ENCODE data around the gene ARHGEF7. TPM values are rescaled to one million over a fixed set of nuclear protein-coding genes. Genes with fewer than 3 reads are reported as not detected.

ARHGEF7 gene
- total RNA-seq, 1 donor from 2014 or later = 63.7 TPM

DNA sequence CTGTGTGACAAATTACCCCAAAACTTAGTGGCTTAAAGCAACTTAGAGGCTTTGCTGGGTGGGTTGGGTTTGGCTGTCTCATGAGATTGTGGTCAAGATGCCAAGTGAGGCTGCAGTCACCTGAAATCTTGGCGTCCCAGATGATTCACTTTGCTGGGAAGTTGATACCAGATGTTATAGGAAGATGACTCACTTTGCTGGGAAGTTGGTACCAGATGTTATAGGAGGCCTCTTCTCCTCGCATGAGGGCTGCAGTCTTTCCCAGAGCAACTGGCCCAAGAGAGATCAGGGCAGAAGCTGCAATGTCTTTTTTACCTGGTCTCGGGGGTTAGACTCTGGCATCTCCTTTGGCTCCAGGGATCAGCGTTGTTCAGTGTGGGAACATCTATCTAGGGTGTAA is 222.1 kb downstream of the ARHGEF7 start:
- no peak for TF ChIP-seq CTCF (IDR thresholded peaks at IDR 0.05)
- Histone ChIP-seq H3K4me3 (no peak overlapping the region), H3K27ac (no peak overlapping the region), H3K27me3 (ENCODE audit: low read depth) (no peaks in the 10 kb centered on the region), H3K36me3 (no peaks in the 10 kb centered on the region), H3K4me1 (no peaks in the 10 kb centered on the region), H3K9me3 (no peaks in the 10 kb centered on the region)
- ATAC-seq = no peak
- no peak for DNase-seq
- intact Hi-C loops (cut with DNase I) = no loop called here

DNA sequence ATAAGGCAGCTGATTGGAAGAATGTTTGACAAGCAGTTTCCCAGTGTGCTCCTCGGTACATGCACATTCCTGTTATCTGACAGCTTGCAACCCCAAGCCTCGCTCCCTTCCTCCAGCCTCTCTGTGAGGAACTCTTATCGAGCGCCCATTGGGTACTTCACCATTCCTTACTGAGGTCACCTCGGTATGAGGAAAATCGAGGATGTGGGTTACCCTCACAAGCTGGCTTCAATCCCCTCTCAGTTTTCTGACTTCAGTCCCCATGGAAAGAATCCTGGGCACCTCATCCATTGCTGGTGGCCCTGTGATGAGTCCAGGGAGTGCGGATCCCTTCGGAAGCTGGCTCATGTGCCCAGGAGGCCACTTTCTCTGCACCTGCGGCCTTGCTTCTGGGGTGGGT is 222.6 kb downstream of the ARHGEF7 start:
- H3K9me3 ChIP-seq = no peaks in the 10 kb centered on the region
- H3K27ac ChIP-seq = no peak overlapping the region
- no peaks in the 10 kb centered on the region for H3K27me3 ChIP-seq (ENCODE audit: low read depth)
- DNase-seq = no peak
- no peak overlapping the region for H3K4me3 ChIP-seq
- TF ChIP-seq CTCF (IDR thresholded peaks at IDR 0.05) = no peak
- H3K4me1 ChIP-seq = no peaks in the 10 kb centered on the region
- intact Hi-C loops (cut with DNase I) = no loop called here
- peak in 1 of 2 donors; percentile 19 for ATAC-seq
- no peaks in the 10 kb centered on the region for H3K36me3 ChIP-seq

GRCh38 chr13:111338841-111339240 is 223.7 kb downstream of the ARHGEF7 start:
- Histone ChIP-seq H3K4me3 (no peak overlapping the region), H3K36me3 (no peaks in the 10 kb centered on the region), H3K4me1 (no peaks in the 10 kb centered on the region), H3K27me3 (ENCODE audit: low read depth) (no peaks in the 10 kb centered on the region), H3K27ac (no peak overlapping the region), H3K9me3 (no peaks in the 10 kb centered on the region)
- no peak for DNase-seq
- intact Hi-C loops (cut with DNase I) = no loop called here
- ATAC-seq = no peak
- no peak for TF ChIP-seq CTCF (IDR thresholded peaks at IDR 0.05)

GRCh38 chr13:111339366-111340143 is 224.4 kb downstream of the ARHGEF7 start:
- TF ChIP-seq CTCF (IDR thresholded peaks at IDR 0.05) = no peak
- no peaks in the 10 kb centered on the region for H3K36me3 ChIP-seq
- no peaks in the 10 kb centered on the region for H3K9me3 ChIP-seq
- intact Hi-C loops (cut with DNase I) = no loop called here
- DNase-seq (no peak), ATAC-seq (no peak)
- no peak overlapping the region for H3K27ac ChIP-seq
- H3K27me3 ChIP-seq (ENCODE audit: low read depth) = no peaks in the 10 kb centered on the region
- no peak overlapping the region for H3K4me3 ChIP-seq
- no peaks in the 10 kb centered on the region for H3K4me1 ChIP-seq

- H3K9me3 ChIP-seq = no peaks in the 10 kb centered on the region
- ATAC-seq = no peak
- H3K4me1 ChIP-seq = no peaks in the 10 kb centered on the region
- no peak for DNase-seq
- H3K36me3 ChIP-seq = no peaks in the 10 kb centered on the region
- no peak for TF ChIP-seq CTCF (IDR thresholded peaks at IDR 0.05)
- no peak overlapping the region for H3K4me3 ChIP-seq
- H3K27ac ChIP-seq = no peak overlapping the region
- no peaks in the 10 kb centered on the region for H3K27me3 ChIP-seq (ENCODE audit: low read depth)
- intact Hi-C loops (cut with DNase I) = no loop called here
These were observed 226.8 kb downstream of the ARHGEF7 start for GRCh38 chr13:111341886-111342285.

Measured in lower lobe of right lung (tissue), 2 donors.